Ectodermal cell (in vitro differentiated cells): ENCODE measurements around the gene ANKS1B.
"Not testable (repeated sequence)": the region's sequence is repeated elsewhere in the genome, so short reads cannot be mapped to it uniquely, and the experiment has no call there.

ENCODE experiments used
- H3K27ac ChIP-seq: 2 replicates; pipeline ENCODE4 v1.7.0; 2013; ENCODE audit warnings: mild to moderate bottlenecking, low read depth, low read length; ENCODE audit not compliant: insufficient read depth, poor library complexity, severe bottlenecking
- H3K27me3 ChIP-seq: 2 replicates; pipeline ENCODE4 v1.7.0; 2013; ENCODE audit warnings: mild to moderate bottlenecking, low read length; ENCODE audit not compliant: insufficient read depth, control insufficient read depth, poor library complexity, severe bottlenecking
- H3K36me3 ChIP-seq: one replicate; pipeline ENCODE4 v1.7.0; 2013; ENCODE audit warnings: low read length; ENCODE audit not compliant: control insufficient read depth, insufficient read depth
- H3K4me1 ChIP-seq: one replicate; pipeline ENCODE4 v1.7.0; 2013; ENCODE audit warnings: low read length; ENCODE audit not compliant: control insufficient read depth, insufficient read depth
- H3K4me3 ChIP-seq: 2 replicates; pipeline ENCODE4 v1.7.0; 2013; ENCODE audit warnings: low read depth, low read length, control low read depth; ENCODE audit not compliant: insufficient read depth
- H3K9me3 ChIP-seq: 2 replicates; pipeline ENCODE4 v1.7.0; 2013; ENCODE audit warnings: mild to moderate bottlenecking, low read length, moderate library complexity; ENCODE audit not compliant: control insufficient read depth
- WGBS, 2 experiments: methylation state at CpG; one replicate each; pipeline ENCODE4 v1.1.7; 2013; ENCODE audit warnings: missing lambda C conversion rate in 2 of 2; 5-methylcytosine and 5-hydroxymethylcytosine counted together

Gene ANKS1B

GRCh38 chr12:98983647-98984046 lies 1001.1 kb downstream of the ANKS1B start:
- 100% methylated on average over 1 of the region's 1 CpG for WGBS, 2 experiments
- H3K27me3 ChIP-seq = no peaks in the 10 kb centered on the region
- H3K9me3 ChIP-seq = no peaks in the 10 kb centered on the region
- no peak overlapping the region for H3K4me3 ChIP-seq
- no peak overlapping the region for H3K27ac ChIP-seq
- H3K4me1 ChIP-seq = no peaks in the 10 kb centered on the region
- no peaks in the 10 kb centered on the region for H3K36me3 ChIP-seq

DNA sequence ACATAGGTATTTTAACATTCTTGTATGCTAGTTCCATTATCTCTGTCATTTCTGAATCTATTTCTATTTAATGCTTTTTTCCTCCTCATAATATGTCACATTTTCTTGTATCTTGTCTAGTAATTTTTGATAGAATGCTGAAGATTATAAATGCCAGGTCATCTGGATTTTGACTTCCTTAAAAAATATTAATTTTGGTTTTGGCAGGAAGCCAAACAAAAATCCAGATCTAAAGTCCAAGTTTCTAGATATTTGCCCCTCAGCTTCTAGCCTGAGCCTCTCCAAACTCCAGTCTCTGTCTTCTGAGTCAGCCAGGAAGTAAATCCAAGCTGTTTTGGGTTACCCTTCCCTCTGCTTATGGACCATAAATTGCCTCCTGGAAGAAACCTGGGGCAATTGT lies 1004.2 kb downstream of the ANKS1B start:
- Histone ChIP-seq H3K4me1 (no peaks in the 10 kb centered on the region), H3K9me3 (no peaks in the 10 kb centered on the region), H3K27me3 (no peaks in the 10 kb centered on the region), H3K27ac (no peak overlapping the region), H3K36me3 (no peaks in the 10 kb centered on the region), H3K4me3 (no peak overlapping the region)

DNA sequence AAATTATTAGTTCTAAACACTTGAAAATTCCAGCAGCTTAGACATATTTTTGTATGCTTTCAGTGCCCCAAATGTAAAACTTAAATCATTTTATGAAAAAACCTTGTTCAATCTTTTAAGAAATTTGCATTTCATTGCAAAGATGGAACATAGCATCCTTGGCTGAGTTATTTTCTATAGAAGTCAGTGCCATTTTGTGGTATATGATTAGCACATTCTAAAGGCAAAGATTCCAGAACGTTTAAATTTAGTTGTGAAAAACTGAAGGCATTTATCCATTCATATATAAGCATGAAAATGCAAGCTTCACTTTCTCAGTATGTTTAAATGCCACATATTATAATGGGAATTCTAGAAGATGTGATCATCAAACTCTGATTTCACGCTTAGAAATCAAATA lies 1007.5 kb downstream of the ANKS1B start:
- Histone ChIP-seq H3K27ac (no peak overlapping the region), H3K4me1 (no peaks in the 10 kb centered on the region), H3K9me3 (no peaks in the 10 kb centered on the region), H3K36me3 (no peaks in the 10 kb centered on the region), H3K27me3 (no peaks in the 10 kb centered on the region), H3K4me3 (no peak overlapping the region)
- 100% methylated on average over 2 of the region's 2 CpGs; no CpG with 5 or more reads in 1 of the 2 experiments for WGBS, 2 experiments

DNA sequence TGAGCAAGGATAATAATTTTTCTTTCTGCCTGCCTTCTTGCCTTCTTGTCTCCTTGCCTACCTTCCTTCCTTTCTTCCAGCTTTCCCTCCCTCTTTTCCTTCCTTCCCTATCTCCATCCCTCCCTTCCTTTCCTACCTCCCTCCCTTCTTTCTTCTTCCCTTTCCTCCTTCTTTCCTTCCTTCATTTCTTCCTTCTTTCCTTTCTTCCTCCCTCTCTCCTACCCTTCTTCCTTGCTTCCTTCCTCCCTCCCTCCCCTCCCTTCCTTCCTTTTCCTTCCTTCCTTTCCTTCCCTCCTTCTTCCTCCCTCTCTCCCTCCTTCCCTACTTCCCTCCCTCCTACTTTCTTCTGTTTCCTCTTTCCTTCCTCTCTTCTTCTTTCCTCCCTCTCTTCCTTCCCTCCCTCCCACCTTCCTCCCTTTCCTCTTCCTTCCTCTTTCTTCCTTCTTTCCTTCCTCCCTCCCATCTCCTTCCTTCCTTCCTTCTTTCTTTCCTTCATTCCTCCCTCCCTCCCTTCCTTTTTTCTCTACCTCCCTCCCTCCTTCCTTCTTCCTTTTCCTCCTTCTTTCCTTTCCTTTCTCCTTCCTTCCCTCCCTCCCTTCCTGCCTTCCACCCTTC lies 1009.9 kb downstream of the ANKS1B start:
- Histone ChIP-seq H3K4me1 (no peaks in the 10 kb centered on the region), H3K36me3 (no peaks in the 10 kb centered on the region), H3K9me3 (no peaks in the 10 kb centered on the region), H3K27ac (no peak overlapping the region), H3K4me3 (no peak overlapping the region), H3K27me3 (no peaks in the 10 kb centered on the region)

DNA sequence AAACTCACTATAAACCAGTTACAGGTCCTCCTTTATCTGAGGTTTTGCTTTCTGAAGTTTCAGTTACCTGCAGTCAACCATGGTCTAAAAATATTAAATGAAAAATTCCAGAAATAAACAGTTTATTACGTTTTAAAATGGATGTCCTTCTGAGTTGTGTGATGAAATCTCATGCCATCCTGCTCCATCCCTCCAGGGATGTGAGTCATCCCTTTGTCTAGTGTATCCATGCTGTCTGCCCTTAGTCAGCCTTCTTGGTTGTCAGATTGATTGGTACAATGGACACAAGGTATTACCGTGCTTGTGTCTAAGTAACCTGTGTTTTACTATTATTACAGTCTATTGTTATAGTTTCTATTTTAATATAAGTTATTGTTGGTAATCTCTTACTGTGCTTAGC lies 1011.3 kb downstream of the ANKS1B start:
- Histone ChIP-seq H3K9me3 (no peaks in the 10 kb centered on the region), H3K4me3 (no peak overlapping the region), H3K4me1 (no peaks in the 10 kb centered on the region), H3K36me3 (no peaks in the 10 kb centered on the region), H3K27me3 (no peaks in the 10 kb centered on the region), H3K27ac (no peak overlapping the region)
- 79 to 100% methylated on average over 1 of the region's 2 CpGs for WGBS, 2 experiments

GRCh38 chr12:98970950-98971349 lies 1013.8 kb downstream of the ANKS1B start:
- Histone ChIP-seq H3K36me3 (no peaks in the 10 kb centered on the region), H3K27me3 (no peaks in the 10 kb centered on the region), H3K4me1 (no peaks in the 10 kb centered on the region), H3K4me3 (no peak overlapping the region), H3K9me3 (no peaks in the 10 kb centered on the region), H3K27ac (no peak overlapping the region)

DNA sequence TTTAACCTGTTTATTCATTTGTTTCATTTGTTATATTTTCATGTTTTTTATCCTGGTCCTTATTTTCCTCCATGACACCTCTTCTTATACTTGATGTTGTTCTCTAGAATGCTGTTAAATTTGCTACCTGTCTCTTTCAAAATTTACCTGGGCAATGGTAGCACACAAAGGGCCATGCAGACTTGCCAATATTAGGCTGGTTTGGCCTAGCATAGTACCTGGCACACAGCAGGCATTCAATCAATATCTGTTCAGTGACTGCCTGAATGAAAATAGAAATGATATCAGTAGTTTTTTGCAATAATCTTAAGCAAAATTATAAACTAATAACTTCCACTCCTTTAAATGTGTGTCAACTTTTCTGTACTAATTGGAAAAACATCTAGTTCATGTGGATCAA lies 1014.5 kb downstream of the ANKS1B start:
- Histone ChIP-seq H3K4me3 (no peak overlapping the region), H3K4me1 (no peaks in the 10 kb centered on the region), H3K27ac (no peak overlapping the region), H3K36me3 (no peaks in the 10 kb centered on the region), H3K27me3 (no peaks in the 10 kb centered on the region), H3K9me3 (no peaks in the 10 kb centered on the region)

GRCh38 chr12:98968896-98969295 lies 1015.8 kb downstream of the ANKS1B start:
- WGBS, 2 experiments = 80 to 100% methylated on average over 2 of the region's 2 CpGs

GRCh38 chr12:98957135-98957534 lies 1027.6 kb downstream of the ANKS1B start:
- not testable (repeated sequence) for H3K36me3 ChIP-seq, H3K27ac ChIP-seq, H3K4me1 ChIP-seq, H3K9me3 ChIP-seq, H3K27me3 ChIP-seq, H3K4me3 ChIP-seq
- WGBS, 2 experiments = 84 to 94% methylated on average over 5 of the region's 5 CpGs

More at GRCh38 chr12:98968896-98969295, 1015.8 kb downstream of the ANKS1B start:
- Histone ChIP-seq H3K9me3 (no peaks in the 10 kb centered on the region), H3K4me3 (no peak overlapping the region), H3K36me3 (no peaks in the 10 kb centered on the region), H3K4me1 (no peaks in the 10 kb centered on the region), H3K27ac (no peak overlapping the region), H3K27me3 (no peaks in the 10 kb centered on the region)

DNA sequence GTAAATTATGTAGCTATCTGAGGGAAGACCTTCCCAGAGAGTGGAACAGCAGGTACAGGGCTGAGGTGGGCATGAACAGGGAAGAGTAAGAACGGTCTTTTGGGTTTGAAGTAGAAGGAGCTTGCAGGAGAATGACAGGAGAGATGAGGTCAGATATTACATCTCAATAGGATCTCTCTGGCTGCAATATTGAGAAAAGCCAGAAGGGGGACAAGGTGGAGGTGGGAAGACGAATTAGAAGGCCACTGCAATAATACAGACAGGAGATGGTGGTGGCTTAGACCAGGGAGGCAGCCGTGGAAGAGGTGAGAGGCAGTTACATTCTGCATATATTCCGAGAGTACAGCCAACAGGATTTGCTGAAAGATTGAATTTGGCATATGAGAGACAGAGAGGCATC lies 1029.5 kb downstream of the ANKS1B start:
- Histone ChIP-seq H3K4me1 (no peaks in the 10 kb centered on the region), H3K27ac (no peak overlapping the region), H3K36me3 (no peaks in the 10 kb centered on the region), H3K4me3 (no peak overlapping the region), H3K9me3 (no peaks in the 10 kb centered on the region), H3K27me3 (no peaks in the 10 kb centered on the region)
- 62 to 63% methylated on average over 4 of the region's 4 CpGs for WGBS, 2 experiments

GRCh38 chr12:98954506-98954905 lies 1030.2 kb downstream of the ANKS1B start:
- H3K27ac ChIP-seq = no peak overlapping the region
- no CpG with 5 or more reads among the region's 1 CpG for WGBS, 2 experiments
- no peak overlapping the region for H3K4me3 ChIP-seq
- H3K9me3 ChIP-seq = no peaks in the 10 kb centered on the region
- no peaks in the 10 kb centered on the region for H3K27me3 ChIP-seq
- no peaks in the 10 kb centered on the region for H3K4me1 ChIP-seq
- no peaks in the 10 kb centered on the region for H3K36me3 ChIP-seq
